GM19372 (cell line): ENCODE results near the gene COX4I1.
"Not testable (repeated sequence)": the region's sequence is repeated elsewhere in the genome, so short reads cannot be mapped to it uniquely, and the experiment has no call there.

Source experiments
- ATAC-seq: cut with Tn5 transposase; IDR thresholded peaks from one replicate; pipeline ENCODE4 v1.9.1; 2021; ENCODE audit warnings: mild to moderate bottlenecking, low read depth, moderate library complexity; ENCODE audit not compliant: unreplicated experiment

COX4I1 gene

DNA sequence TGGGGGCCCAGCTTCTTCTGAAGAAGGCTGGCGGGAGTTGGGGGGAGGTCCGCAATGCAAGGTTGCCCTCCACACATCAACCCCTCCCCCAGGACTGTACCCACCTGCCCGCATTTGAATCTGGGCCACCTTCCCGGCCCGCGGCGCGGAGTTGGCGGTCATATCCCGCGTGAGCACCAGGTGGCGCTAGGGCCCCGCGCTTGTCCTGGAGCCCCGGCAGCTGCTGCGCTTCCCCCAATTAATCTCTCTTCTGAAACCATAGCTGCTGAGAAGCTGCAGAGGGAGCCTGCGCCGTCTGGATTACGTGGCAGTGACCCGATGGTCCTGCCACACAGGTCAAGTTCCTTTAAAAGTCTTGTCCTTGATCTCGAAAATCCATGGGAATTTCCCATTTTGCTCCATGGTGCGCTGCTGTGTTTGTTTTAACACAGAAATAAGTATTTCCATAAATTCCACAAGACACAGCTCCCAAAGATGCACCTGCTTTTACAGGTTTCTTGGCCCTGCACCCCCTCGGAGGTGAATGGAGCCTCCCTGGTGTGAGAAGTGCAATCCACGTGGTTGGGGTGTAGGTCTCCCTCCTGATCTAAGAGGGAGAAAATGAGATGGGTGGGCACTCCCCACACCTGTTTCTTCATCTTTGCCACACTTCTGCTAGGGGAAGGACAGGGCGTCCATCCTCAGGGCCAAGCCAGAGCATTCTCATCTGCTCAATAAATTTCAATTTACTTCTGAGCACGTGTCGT, 22.1 kb downstream of the COX4I1 start:
- ATAC-seq = no peak

DNA sequence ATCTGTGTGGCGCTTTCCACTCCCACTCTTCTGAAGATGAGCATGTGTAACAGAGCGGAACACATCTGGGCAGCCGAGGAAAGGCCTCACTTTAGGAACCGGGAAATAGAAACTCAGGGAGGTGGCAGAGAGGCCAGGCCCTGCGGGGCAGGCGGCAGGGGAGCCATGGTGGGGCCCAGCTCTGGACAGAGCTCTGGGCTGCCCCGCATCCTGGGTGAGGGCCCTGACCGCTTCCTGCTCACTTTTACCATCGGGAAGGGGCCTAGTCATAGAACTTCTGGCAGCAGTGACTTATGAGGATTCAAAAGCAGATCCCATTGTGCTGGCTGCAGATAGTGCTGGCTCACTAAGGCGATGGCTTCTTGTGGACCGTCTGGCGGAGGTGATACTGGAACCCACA, 22.6 kb downstream of the COX4I1 start:
- no peak for ATAC-seq

DNA sequence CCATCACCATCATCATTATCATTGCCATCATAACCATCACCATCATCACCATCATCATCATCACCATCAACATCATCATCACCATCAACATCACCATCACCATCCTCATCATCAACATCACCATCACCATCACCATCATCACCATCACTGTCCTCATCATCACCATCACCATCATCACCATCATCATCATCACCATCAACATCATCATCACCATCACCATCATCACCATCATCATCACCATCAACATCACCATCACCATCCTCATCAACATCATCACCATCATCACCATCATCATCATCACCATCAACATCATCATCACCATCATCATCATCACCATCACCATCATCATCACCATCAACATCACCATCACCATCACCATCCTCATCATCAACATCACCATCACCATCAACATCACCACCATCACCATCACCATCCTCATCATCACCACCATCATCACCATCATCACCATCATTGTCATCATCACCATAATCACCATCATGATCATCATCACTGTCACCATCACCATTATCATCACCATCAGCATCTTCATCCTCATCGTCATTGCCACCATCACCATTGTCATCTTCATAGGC, 23.9 kb downstream of the COX4I1 start:
- no peak for ATAC-seq

DNA sequence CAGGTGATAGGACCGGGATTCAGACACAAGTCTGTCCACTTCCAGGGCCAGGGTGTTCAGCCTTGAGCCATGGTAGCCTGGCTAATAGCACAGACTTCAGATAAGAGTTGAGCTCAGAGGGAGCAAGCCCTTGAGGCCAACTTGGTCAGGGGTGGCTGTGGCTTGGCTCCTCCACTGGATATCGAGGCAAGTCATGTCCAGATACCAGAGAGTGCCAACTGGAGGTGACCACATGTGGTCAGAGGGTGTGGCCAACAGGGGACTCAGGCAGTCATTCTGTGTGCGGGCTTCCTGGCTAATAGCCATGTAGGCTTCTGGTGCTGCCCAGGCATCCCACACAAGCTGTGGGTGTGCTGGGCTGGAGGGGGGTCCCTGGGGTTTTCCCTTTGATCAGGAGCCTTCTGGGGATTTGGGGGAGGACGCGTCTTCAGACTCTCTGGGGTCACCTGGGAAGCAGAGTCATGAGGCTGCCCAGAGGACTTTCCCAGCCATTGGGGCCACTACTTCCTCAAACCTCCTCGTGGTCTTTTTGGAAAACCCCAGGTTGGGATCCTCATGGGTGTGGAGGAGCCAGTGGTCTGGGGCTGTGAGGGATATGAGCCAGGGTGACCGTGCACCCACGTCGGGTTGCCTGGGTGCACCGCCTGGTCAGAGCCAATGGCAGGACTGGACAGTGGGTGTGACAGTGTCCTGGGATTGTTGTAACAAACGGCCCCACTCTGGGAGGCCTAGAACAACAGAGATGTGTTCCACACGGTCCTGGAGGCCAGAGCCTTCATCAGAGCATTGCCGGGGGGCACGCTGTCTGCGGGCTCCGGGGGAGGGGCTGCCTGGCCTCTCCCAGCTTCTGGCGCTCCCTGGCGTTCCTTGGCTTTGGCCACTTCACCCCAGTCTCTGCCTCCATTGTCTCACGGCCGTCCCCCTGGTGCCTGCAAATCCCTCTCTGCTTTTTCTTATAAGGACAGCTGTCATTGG, 25.0 kb downstream of the COX4I1 start:
- no peak for ATAC-seq

DNA sequence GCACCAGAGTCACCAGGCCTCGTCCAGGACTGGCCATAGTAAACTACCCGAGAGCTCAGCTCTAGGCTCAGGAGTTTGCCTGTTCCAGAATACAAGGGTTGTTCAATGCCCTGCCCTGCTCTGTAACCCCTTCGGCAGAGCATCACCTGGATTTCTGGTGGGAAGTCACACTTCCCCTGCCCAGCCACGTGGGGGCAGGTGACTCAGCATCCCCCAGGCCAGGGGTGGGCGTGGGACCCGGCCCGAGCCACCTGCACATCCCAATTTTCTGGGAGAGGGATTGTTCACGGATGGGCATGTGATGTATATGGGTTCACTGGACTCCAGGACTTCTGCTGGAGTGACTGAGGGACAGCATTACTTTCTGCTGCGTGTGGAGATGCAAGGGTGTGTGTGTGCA, 25.8 kb downstream of the COX4I1 start:
- ATAC-seq = no peak

DNA sequence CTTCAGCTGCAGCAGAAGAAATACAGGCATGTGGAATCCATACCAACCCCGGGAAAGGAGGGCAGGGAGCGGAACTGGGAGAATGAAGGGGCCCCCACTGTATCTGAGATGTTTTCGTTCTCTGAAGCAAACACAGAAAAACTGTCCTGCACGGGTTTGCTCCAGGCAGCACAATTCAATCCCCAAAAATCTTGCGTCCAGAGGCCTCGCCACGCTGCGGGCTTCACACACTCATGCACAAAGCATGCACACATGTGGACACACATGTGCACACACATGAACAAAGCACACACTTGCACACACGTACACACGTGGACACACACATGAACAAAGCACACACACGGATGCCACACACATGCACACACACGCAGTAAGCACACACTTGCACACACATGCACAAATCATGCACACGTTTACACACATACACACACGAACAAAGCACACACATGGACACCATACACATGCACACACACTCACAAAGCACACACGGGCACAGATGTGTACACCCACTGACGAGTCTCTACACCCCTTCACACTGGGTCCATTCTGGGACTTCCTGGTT, 27.3 kb downstream of the COX4I1 start:
- no peak for ATAC-seq

DNA sequence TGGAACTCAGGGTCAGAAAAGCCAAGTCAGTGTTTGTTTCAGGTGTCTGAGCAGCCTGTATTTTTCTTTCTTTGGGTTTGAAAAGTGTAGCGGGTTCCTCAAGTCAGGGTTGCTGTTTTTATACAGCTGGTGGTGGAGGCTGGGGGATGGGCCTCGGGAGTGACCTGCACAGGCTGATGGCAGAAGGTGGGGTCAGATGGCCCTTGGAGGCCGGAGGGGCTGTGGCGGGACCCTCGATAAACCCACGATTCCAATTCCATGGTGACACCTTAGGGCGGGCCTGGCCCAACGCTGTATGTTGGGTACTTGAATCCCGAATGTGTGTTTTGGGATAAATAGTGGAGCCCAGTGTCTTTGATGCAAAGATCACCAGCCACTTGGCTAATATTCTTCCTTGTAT, 28.7 kb downstream of the COX4I1 start:
- no peak for ATAC-seq

DNA sequence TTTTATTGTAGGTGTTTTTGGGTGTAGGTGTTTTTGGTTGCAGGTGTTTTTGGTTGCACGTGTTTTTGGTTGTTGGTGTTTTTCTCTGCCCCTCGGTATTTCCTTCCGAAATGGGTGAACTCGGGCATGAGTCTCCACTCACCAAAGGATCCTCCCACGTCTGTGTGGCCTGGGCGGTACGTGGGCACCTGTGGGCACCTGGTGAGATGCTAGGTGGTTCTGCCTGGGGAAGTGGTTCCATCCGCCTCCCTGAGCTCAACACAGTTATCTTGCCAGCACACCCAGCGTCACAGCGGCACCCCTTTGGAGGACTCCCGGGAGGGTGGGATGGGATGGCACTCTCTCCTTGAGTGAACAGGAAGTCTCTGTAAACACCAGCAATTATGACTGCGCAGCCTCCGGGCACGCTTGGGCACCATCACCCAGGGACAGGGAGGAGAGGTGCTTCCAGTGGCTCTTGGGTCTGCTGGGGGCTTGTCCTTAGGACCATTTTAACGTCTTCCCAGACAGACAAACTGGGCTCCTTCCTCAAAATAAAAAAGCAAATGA, 29.8 kb downstream of the COX4I1 start:
- no peak for ATAC-seq

DNA sequence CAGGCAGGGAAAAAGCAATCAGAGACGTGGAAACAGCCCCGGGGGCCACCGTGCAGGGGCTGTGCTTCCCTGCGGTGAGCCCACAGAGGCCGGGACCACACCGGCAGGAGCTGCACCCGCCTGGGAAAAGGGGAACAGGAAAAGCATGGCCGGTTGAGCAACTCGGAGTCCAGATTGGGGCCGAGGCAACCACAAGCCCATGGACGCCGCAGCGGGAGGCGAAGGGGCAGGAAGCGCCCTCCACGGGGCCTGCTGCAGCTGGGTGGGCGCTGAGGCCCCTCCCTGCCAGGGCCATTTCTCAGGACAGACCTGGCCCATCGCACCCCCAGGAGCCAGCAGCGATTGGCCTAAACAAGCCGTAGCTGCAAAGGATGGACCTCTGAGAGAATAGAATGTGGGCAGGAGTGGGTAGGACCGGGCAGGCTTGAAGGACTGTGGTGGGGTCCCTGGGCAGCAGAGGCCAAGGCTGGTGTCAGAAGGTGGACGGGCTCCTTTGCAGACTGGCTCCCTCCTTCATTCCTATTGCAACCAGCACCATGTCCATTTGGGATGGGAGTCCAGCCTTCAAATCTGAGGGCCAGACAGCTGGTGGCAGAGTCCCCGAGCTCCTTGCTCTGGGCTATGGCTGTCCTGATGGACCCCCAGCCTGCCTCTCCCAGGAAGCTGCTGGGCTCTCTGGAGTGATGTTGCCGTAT, 30.4 kb downstream of the COX4I1 start:
- ATAC-seq = no peak

DNA sequence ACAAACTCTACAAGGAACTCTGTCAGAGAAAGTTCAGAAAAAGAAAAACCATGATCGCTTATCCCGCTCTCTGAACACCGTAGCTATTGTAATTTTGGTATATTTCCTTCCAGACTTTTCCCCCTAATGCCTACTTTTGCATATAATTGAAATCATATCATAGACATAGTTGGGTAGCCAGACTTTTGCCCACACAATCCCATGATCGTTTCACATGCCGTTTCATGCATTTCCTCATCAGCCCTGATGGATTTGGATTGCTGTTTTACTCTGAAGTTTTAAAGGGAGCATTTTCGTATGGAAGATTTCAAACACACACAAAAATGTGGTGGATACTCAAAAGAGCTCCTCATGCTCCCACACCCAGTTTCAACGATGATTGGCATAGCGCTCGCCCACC, 31.3 kb downstream of the COX4I1 start:
- ATAC-seq = no peak

DNA sequence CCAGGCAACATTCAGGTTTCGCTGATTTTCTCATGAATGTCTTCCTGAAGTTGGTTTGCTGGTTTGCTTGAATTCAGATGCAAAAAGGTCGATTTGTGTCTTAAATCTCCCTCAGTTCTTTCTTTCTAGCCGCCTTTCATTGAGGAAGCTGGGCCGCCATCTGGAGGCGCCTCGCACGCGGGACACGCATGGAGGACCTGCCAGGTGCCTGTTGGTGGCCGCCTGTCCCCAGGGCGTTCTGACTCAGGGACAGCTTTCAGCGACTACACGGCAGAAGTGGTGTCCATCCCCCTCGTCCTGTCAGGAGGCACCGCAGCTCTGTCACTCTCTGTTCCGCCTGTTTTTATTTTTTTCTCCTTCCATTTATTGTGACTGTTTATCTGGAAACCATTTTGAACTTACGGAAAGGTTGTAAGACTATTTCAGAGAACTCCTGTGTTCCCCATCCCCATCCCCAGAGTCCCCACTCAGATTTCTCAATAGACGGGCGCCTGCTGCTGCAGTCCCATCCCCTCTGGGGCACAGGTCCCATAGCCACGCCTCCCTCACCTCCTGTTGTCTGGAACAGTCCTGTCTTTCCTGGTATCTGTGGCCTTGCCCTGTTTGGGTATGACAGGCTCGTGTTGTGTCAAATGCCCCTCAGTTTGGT, 33.2 kb downstream of the COX4I1 start:
- no peak for ATAC-seq

DNA sequence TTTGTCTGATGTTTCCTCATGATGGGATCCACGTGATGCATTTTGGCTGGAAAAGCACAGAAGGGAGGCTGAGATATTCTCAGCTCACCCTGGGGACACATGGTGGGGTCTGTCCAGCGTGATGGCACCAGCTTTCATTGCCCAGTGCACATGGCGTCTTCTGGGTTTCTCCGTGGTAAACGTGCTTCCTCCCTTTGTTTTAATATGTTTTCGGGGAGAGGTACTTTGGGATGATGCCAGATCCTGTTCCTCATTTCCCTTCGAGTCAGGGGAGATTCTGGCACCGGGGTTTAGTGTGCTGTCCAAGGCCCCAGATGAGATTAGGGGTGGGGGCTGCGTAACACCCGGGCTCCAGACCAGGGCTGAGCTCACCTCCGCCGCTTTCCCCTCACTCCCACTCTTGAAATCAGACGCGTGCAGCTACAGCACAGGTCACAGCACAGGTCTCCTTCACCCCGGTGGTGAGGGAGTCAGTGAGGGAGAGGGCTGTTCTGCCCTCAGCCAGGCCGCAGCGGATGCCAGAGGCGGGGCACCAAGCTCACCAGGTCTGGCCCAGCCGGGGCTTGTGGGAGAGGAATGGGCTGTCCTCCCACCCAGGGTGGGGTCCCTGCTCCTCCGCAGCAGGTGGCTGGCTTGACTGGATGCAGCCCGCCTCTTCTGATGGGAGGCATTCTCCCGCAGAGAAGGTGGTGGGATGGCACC, 33.9 kb downstream of the COX4I1 start:
- ATAC-seq = no peak

DNA sequence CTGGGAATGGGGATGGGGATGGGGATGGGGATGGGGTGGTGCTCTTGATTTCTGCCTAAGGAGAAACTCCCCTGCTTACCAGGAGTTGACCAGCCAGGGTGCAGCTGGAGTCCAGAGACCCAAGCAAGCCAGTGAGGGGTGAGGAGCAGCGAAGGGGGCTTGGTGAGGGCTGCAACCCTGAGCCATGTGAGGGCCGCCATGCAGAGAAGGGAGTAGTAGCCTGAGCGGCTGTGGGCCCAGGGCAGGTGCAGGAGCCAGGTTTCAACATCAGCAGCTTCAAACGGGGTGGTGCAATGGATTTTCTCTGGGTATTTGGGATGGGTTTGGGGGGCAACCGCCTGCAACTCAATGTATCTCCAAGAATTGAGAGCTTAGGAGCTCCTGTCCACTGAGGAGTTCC, 35.2 kb downstream of the COX4I1 start:
- ATAC-seq = no peak

DNA sequence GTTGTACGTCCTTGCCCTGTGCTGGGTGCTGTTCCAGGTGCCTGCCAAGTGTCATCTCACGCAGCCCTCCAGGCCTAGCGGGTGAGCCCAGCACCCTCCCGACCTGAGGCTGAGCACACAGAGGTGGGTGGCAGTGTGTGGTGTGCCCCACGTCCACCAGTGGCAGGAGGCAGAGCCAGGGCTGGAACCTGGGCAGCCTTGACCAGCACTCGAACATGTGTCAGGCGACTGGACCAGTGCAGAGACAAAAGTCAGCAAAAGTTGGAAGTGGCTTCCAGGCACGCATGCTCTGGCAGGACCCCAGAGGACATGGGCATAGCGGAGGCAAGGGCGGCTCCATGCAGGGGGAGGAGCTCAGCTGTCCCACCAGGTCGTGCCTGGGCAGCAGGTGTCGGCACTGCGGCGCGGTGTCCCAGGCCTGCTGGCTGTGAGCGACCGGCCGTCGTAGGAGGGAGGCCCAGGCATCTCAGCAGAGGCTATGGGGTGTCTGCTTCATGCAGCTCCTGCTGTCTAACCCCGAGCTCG, 35.8 kb downstream of the COX4I1 start:
- ATAC-seq = no peak

DNA sequence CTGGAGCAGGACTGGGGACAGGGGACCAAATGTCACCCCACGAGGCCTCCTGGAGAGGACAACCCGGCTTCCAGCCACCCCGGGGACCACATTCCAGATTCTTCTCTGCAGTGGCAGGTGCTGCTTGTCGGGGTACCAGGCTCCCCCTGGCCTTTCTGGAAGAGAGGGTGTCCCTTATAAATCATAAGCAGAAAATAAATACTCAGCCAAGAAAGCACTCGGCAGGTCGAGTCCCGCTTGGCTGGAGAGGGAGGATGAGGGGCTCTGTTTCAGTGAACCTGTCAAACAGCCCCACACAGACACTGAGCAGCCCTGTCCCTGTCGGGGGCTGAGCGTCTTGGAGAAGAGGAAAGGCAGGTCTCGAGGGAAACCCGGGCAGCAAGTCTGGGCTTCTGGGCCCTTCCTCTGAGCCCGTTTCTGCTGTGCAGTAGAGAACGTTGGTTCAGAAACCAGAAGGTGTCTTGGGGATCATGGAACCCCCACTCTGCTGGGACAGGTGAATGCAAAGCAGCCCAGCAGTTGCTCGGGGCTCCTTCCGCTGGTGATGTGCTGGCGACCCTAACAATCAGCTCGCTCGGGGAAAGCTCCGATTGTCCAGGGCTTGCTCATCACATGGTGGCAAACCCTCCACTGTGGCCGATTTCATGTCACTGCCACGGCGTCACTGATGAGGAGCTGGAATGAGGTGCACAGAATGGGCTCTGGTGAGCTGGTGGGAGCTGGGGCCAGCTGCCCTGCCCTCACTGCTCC, 36.6 kb downstream of the COX4I1 start:
- no peak for ATAC-seq

DNA sequence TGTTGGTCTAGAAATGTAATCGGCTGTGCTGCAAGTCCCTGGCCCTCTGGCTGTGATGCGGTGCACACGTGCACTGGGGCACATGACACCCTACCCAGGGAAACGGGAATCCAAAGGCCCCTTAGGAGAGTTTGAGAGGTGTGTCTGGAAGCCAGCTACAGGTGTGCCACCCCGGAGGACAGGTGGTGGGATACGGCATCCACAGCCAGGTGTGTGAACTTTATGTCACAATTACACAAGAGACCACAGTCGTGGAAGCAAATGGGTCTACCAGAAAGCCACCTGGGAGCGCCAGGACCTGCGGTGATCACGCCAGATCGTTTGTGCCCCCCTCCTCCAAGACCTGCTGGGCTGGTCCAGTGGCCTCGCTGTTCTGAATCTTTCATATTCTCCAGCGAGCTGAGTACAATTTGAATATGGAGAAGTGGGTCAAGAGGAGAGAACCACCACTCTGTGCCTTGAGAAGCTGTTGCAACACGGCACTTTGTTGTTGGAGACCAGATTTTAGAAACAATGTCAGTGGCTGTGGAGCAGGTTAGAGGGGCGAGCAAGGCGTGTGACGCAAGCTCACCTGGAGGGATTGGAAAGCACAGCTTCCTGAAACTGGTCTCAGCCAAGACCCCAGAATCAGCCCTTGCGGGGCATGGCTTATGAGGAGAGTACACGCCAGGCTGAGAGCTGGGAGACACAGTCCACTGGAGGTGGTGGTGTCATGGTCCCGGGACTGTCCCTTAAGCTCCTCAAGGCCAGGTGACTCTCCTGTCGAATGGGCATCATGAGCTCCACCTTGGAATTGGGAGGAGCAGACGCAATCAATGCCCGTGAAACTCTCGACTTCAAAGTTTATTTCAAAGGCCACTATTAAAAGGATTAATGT, 37.4 kb downstream of the COX4I1 start:
- no peak for ATAC-seq

DNA sequence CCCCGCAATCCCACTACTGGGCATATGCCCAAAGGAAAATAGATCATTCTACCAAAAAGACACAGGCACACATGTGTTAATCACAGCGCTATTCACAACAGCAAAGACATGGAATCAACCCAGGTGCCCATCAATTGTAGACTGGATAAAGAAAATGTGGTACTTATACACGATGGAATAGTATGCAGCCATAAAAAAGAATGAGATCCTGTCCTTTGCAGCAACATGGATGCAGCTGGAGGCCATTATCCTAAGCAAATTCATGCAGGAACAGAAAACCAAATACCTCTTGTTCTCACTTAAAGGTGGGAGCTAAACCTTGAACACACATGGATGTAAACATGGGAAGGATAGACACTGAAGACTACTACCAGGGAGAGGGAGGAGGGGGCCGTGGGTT, 38.2 kb downstream of the COX4I1 start:
- ATAC-seq = not testable (repeated sequence)
